Activated CD8-positive, alpha-beta memory T cell treated with anti-CD3 and anti-CD28 coated beads for 1 hour (primary cell): ENCODE measurements around the gene RMND5B.
"Not testable (repeated sequence)": the region's sequence is repeated elsewhere in the genome, so short reads cannot be mapped to it uniquely, and the experiment has no call there.

Source experiments
- DNase-seq, 2 donors: peaks; one replicate each; pipeline ENCODE4 v3.0.0-alpha.2; 2020; ENCODE audit warnings: low read depth in 1 of 2; ENCODE audit errors: extremely low read depth in 1 of 2

The RMND5B gene

GRCh38 chr5:178163772-178164735 is 33.2 kb downstream of the RMND5B start:
- DNase-seq = peak; percentile 77 to 87

- no peak for DNase-seq
These were observed 34.8 kb downstream of the RMND5B start for GRCh38 chr5:178165581-178165980.

- DNase-seq = no peak
These were observed 39.6 kb downstream of the RMND5B start for GRCh38 chr5:178170455-178170854.

GRCh38 chr5:178174456-178174855 is 43.6 kb downstream of the RMND5B start:
- DNase-seq = no peak

GRCh38 chr5:178176791-178177190 is 46.0 kb downstream of the RMND5B start:
- no peak for DNase-seq

- DNase-seq = no peak
These were observed 46.8 kb downstream of the RMND5B start for GRCh38 chr5:178177569-178177968.

- DNase-seq = no peak
These were observed 49.5 kb downstream of the RMND5B start for GRCh38 chr5:178180141-178180863.

- DNase-seq = no peak
These were observed 51.5 kb downstream of the RMND5B start for GRCh38 chr5:178182158-178182876.

- DNase-seq = no peak
These were observed 55.6 kb downstream of the RMND5B start for GRCh38 chr5:178186427-178186826.

- DNase-seq = no peak
These were observed 56.2 kb downstream of the RMND5B start, which contains the start of gene GMCL2 for GRCh38 chr5:178187014-178187413. Gene GMCL2, minus strand, starts transcription at chr5:178187371. Its CDS starts 72 bp downstream, at chr5:178187299.

- no peak for DNase-seq
These were observed 58.6 kb downstream of the RMND5B start for GRCh38 chr5:178189433-178189832.

GRCh38 chr5:178191661-178192060 is 60.8 kb downstream of the RMND5B start:
- no peak for DNase-seq

- no peak for DNase-seq
These were observed 61.4 kb downstream of the RMND5B start for GRCh38 chr5:178192244-178192643.

GRCh38 chr5:178192787-178193186 is 62.0 kb downstream of the RMND5B start:
- no peak for DNase-seq

GRCh38 chr5:178193251-178193809 is 62.5 kb downstream of the RMND5B start:
- DNase-seq = no peak

- no peak for DNase-seq
These were observed 63.2 kb downstream of the RMND5B start for GRCh38 chr5:178194026-178194425.

GRCh38 chr5:178196281-178196812 is 65.5 kb downstream of the RMND5B start:
- no peak for DNase-seq

GRCh38 chr5:178196986-178197385 is 66.2 kb downstream of the RMND5B start:
- no peak for DNase-seq

GRCh38 chr5:178198151-178198550 is 67.3 kb downstream of the RMND5B start:
- not testable (repeated sequence) for DNase-seq

GRCh38 chr5:178198706-178199105 is 67.9 kb downstream of the RMND5B start:
- DNase-seq = no peak
